EL (cell line): ENCODE measurements around the gene C6orf132.
"Not testable (repeated sequence)": the region's sequence is repeated elsewhere in the genome, so short reads cannot be mapped to it uniquely, and the experiment has no call there.

ENCODE experiments used
- DNase-seq: peaks from one replicate; pipeline ENCODE4 v3.0.0-alpha.2; 2016

The C6orf132 gene

GRCh38 chr6:42162384-42162783, 20.0 kb upstream of the C6orf132 start:
- DNase-seq = no peak

DNA sequence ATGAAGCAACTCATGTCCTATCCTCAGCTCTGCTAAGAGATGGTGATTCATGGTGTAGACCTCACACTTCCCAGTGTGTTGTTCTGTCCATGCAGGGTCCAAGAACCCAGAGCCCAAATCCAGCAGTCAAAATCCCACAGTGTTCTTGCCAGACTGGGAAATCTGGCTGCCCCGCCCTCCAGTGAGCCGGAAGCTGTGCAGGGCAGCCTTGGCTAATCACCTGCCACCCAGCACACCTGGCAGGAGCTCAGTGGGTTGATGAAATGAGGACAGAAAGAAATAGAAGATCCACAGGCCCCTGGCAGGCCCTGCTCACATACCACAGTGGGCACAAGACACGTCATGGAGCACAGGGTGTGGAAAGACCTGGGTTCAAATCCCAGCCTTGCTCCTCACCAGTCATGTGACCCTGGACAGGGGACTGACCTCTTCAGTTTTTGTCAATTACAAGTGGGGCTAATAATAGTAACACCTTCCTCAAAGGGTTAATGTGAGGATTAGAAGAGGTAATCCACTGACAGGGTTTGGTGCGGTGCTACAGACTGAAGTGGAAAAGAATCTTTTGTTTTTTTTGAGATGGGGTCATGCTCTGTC, 17.1 kb upstream of the C6orf132 start:
- DNase-seq = no peak

DNA sequence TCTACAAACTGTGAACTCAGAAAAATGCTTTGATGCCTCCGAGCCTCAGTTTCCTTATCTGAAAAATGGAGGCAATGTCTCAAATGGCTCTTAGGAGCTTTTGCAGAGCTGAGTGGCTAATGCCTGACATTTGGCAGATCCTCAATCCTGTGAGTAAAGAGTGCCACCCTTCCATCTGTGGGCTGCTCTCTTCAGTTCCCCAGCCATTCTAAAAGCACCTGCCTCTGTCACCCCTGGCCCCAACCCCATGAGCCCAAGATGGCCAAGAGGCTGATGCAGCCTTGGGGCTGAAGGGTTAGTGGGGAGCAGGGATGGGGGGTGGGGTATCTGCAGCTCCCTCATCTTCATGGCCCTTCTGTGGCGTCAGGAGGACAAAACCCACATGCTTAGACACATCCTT, 16.2 kb upstream of the C6orf132 start:
- no peak for DNase-seq

DNA sequence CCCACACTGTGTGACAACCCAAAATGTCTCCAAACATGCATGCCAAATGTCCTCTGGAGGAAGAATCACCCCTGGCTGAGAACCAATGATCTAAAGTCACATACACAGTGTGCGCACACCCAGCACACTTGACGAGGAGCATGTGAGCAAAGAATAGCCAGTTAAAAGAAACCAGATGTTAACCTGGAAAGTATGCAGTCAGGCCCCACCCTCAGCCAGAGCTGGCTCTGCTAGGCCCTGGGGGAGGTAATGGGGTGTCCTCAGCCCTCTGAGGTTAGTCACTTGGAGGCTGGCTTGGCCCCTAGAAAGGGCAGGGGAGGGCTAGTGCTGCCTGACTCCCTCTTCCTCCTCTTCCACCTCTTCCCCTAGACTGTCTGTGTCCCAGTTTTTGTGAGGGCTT, 15.6 kb upstream of the C6orf132 start:
- DNase-seq = peak; percentile 52

DNA sequence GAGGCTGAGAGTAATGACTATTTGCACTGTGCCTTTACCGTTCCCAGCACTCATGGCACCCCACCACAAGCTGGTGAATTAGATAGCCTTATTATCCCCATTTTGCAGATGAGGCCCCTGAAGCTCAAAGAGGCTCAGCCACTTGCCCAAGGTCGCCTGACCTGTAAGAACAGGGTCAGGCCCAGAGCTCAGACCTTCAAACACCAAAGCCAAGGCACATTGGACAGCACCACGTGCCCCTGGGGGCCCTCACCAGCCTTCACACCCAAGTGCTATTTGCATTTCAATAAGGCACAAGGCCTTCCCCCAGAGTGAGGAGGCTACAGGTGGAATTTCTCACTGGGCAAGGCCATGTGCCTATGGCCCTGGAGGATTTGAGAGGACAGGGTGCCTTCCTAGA, 14.2 kb upstream of the C6orf132 start:
- DNase-seq = no peak

- DNase-seq = no peak
Observed at GRCh38 chr6:42155293-42155692, 12.9 kb upstream of the C6orf132 start.

DNA sequence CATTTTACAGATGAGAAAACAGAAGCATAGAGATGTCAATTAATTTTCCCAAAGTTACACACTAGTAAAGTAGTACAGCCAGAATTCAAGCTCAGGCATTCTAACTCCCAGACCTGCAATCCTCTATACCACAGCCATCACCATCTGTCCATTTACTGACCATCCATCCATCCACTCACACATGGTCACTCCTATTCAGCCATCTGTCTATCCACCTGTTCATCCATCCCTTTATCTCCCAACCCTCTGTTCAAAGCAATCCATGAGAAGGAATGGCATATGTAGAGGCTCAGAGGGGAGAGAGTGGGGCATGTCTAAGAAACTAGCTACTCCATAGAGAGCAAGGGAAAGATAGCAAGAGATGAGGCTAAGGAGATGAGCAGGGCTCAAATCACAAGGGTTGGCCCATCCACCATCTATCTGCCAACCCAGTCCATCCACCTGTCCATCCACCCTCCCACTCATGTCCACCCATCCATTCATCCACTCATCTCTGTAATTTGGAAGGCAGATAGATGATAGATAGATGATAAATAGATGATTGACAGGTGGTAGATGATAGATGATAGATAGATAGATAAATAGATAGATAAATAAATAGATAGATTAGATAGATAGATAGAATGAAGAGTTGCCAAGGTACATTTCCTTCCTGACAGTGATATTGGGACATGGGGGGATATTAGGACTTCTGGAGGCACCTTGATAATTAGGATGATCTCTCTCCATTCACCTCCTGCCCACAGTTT, 12.2 kb upstream of the C6orf132 start:
- DNase-seq = no peak

GRCh38 chr6:42153921-42154320, 11.5 kb upstream of the C6orf132 start:
- no peak for DNase-seq

- DNase-seq = not testable (repeated sequence)
Observed at GRCh38 chr6:42152528-42153213, 10.3 kb upstream of the C6orf132 start.

DNA sequence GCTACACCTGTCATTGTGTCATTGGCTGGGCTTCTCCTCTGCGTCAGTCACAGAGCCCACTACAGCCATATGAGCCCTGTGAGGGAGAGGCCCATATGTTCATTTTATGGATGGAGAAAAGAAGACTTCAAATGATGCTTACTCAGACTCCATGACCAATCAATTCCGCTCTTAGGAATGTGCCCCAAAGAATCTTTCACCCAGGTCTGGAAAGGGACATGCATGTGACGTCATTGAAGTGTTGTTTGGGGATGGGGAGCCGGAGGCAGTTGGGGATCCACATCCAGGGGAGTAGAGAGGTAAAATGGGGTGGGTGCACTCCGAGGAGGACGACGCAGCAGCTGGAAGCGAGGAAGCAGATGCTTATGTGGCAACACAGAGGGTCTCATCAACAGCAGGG, 9.6 kb upstream of the C6orf132 start:
- peak; percentile 22 for DNase-seq

DNA sequence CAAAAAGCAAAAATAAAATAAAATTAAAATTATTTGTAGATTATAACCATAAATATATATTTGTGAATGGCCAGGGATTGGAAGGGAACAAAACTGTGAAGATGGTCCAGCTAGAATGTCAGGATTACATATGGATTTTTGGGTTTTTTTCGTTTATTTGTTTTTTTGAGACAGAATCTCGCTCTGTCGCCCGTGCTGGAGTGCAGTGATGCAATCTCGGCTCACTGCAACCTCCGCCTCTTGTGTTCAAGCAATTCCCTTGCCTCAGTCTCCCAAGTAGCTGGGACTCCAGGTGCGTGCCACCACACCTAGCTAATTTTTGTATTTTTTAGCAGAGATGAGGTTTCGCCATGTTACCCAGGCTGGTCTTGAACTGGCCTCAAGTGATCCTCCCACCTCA, 7.8 kb upstream of the C6orf132 start:
- DNase-seq = no peak

DNA sequence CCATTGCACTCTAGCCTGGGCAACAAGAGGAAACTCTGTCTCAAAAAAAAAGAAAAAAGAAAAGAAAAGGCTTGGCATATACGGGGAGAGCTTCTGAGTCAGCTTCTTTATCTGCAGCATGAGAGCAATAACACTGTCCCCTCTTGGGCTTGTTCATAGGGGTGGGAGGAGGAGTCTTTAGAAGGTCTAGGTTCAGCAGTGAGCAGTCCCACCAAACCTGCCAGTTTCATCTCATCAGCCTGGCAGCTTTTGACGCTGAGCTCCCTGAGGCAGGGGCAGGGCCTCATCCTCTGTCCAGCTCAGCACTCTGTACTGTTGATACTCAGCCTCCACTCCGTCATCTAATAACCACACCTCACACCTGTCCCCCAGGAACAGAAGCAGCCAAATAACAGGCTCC, 5.6 kb upstream of the C6orf132 start:
- DNase-seq = no peak

- no peak for DNase-seq
Observed at GRCh38 chr6:42147138-42147562, 4.7 kb upstream of the C6orf132 start.

DNA sequence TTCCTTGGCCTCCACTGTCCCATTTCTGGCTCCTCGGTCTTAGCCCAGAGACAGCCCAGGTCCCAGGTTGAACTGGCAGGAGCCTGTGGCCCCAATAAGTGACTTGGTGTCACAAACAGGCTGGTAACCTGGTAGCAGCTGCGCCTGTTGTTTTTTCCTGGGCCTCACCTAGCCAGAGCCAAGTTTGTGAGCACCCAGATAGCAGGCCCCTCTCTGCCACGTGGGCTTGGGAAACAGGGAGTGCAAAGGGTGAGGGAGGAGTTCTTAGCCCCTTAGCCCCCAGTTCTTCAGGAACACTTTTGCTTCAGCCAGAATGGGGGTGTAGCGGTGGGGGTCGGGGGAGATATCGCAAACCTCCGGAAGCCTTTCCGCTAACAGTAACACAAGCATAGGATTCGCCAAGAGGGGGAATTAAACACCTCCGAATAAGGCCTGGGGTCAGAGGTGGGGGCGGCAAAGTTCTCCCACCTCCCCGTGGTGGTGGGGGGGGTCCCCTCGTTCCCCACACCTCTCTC, 760 bp downstream of the C6orf132 start:
- DNase-seq = no peak

DNA sequence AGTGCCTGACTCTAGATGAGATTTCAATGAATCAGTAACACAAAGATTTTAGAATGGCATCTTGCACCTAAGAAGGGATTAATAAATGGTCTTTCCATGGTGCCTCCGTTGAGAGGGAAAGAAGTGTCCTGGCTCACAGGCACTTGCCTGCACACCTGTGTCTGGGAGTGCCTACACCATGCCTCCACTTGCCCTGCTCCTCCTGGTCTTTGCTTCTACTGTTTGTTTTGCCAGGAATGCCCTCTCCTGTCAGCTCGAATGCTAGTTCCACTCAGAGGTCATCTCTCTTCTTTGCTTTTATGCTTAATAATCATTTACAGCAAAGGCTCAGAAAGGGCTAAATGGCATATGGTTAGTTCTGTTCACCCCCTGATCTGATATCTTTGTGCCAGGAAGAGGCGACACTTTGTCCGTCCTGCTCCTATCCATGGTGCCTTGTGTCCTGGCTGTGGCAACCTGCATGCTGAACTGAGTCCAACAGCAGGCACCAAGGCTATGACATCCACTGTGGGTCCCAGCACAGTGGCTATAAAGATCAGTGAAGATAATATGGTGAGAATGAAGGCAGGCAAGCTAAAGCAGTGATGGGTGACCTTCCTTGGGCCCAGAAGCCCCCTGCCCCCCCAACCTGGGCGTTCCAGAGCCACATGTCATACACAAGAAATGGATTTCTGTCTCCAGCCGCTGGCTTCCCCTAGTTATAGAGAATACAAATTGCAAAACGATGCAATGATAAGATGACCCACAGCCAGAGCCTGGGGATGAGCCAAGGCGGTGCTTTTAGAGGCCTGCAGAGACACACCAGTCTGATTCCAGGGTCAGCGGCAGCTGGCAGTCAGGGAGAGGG, 1.4 kb downstream of the C6orf132 start:
- DNase-seq = no peak

GRCh38 chr6:42140032-42140431, 2.4 kb downstream of the C6orf132 start:
- DNase-seq = peak; percentile 46

GRCh38 chr6:42138630-42139619, 3.5 kb downstream of the C6orf132 start:
- no peak for DNase-seq

DNA sequence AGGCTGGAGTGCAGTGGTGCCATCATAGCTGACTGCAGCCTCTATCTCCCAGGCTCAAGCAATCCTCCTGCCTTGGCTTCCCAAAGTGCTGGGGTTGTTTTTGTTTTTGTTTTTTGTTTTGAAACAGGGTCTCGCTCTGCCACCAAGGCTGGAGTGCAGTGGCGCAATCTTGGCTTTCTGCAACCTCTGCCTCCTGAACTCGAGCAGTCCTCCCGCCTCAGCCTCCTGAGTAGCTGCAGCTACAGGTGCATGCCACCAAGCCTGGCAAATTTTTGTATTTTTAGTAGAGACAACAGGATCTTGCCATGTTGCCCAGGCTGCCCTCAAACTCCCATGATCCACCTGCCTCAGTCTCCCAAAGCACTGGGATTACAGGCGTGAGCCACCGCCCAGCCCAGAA, 4.2 kb downstream of the C6orf132 start:
- DNase-seq = no peak

DNA sequence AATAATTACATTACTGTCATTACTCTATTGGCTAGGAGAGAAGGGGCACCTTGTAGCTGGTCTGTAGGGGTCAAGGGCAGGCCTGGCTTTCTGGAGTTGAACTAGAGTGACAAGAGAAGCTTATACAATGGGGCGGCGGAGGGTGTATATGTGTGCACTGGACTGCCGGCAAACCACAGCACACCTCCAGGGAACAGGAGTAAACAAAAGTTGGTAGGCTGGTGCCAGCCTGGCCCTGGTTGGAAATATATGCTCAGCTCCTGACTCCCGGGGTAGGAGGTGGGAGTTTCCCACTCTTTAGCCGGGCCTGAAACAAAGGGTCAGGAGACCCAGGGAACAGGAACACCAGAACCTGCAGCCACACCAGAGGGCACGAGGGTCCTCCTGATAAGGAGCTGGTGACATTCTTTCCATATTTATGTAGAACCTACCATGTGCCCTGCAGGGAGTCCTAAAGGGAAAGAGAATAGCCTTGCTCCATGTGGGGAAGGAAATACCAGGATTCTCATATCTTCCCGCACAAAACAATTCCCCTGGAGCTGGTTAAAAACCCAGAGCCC, 5.1 kb downstream of the C6orf132 start:
- no peak for DNase-seq

GRCh38 chr6:42136508-42137193, 5.8 kb downstream of the C6orf132 start:
- DNase-seq = peak; percentile 83

DNA sequence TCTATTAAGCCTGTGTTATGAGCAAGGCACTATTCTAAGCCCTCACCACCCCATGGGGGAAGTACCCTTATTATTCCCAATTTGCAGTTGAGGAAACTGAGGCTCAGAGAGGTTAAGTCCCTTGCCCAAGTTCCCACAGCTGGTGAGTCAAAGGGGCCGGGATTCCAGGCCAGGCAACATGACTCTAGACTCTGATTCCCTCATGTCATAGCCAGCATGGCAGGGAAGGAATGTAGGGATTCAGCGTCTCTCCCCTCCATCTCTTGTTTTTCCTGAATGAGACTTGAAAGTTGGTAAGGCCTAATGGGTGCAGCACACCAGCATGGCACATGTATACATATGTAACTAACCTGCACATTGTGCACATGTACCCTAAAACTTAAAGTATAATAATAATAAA, 6.7 kb downstream of the C6orf132 start:
- no peak for DNase-seq
